Mesothelial cell of epicardium (in vitro differentiated cells): ENCODE measurements around the gene GLOD5. TPM values are rescaled to one million over a fixed set of nuclear protein-coding genes. Genes with fewer than 3 reads are reported as not detected.
"Not testable (repeated sequence)": the region's sequence is repeated elsewhere in the genome, so short reads cannot be mapped to it uniquely, and the experiment has no call there.

Source experiments
- DNase-seq, 2 experiments: peaks; one replicate each; pipeline ENCODE4 v3.0.0; 2021; ENCODE audit warnings: low spot score in 2 of 2; ENCODE audit not compliant: unreplicated experiment in 2 of 2
- H3K27ac Mint-ChIP-seq: 2 replicates; pipeline ENCODE4 v1.8.0; 2021; ENCODE audit warnings: mixed read lengths
- H3K27me3 Mint-ChIP-seq: 2 replicates; pipeline ENCODE4 v1.8.0; 2021; ENCODE audit warnings: low read depth, mixed read lengths
- H3K36me3 Mint-ChIP-seq: 2 replicates; pipeline ENCODE4 v1.8.0; 2021; ENCODE audit warnings: mixed read lengths
- H3K4me1 Mint-ChIP-seq: 2 replicates; pipeline ENCODE4 v1.8.0; 2021; ENCODE audit warnings: mixed read lengths
- H3K4me3 Mint-ChIP-seq: 2 replicates; pipeline ENCODE4 v1.8.0; 2021; ENCODE audit warnings: mild to moderate bottlenecking, moderate library complexity, mixed read lengths
- H3K9me3 Mint-ChIP-seq: 2 replicates; pipeline ENCODE4 v1.8.0; 2021; ENCODE audit warnings: mixed read lengths
- CTCF ChIP-seq: fragments of 200-600 bp; sonication (generic); IDR thresholded peaks from one replicate; pipeline ENCODE4 v1.5.0; 2021; ENCODE audit warnings: antibody characterized with exemption; ENCODE audit not compliant: unreplicated experiment
- total RNA-seq: library from RNA; stranded (reverse); gene quantifications from 3 replicates; pipeline ENCODE4 v1.2.1, GENCODE V29; 2021

Gene GLOD5
- total RNA-seq, 1 donor from 2014 or later, result not detected

DNA sequence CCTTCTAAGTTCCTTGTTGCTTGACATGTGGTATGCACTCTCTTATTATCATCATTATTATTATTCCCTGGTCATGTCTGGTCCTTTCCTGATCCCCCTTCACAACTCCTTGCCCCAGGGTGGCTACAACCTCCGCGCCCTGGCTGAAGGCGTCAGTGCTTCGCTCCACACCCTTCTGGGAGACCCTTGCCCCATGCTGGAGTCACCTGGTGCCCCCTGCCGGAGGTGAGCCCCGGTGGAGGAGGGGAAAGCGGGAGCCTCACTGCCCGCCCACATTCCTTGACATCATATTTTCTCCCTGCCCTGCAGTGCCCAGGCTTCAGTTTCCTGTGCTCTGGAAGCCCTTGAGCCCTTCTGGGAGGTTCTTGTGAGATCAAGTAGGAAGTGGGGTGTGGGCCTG is 53.7 kb downstream of the GLOD5 start:
- Mint-ChIP-seq H3K27me3 (no peaks in the 10 kb centered on the region), H3K4me3 (no peak overlapping the region), H3K9me3 (peaks cover 14% of the 10 kb centered on the region), H3K4me1 (no peaks in the 10 kb centered on the region), H3K27ac (no peak overlapping the region), H3K36me3 (peaks cover 15% of the 10 kb centered on the region)
- DNase-seq, result no peak
- TF ChIP-seq CTCF, result no peak

- Mint-ChIP-seq H3K9me3 (peaks cover 10% of the 10 kb centered on the region), H3K27me3 (no peaks in the 10 kb centered on the region), H3K4me1 (no peaks in the 10 kb centered on the region), H3K36me3 (peaks cover 12% of the 10 kb centered on the region), H3K4me3 (no peak overlapping the region), H3K27ac (no peak overlapping the region)
- DNase-seq, result no peak
- no peak for TF ChIP-seq CTCF
Measured at GRCh38 chrX:48816014-48816810, 54.7 kb downstream of the GLOD5 start.

- peaks cover 3% of the 10 kb centered on the region for H3K9me3 Mint-ChIP-seq
- no peaks in the 10 kb centered on the region for H3K27me3 Mint-ChIP-seq
- no peak for DNase-seq
- H3K27ac Mint-ChIP-seq, result no peak overlapping the region
- H3K4me3 Mint-ChIP-seq, result no peak overlapping the region
- peaks cover 10% of the 10 kb centered on the region for H3K36me3 Mint-ChIP-seq
- no peaks in the 10 kb centered on the region for H3K4me1 Mint-ChIP-seq
- no peak for TF ChIP-seq CTCF
Measured at GRCh38 chrX:48818098-48818497, 56.6 kb downstream of the GLOD5 start.

DNA sequence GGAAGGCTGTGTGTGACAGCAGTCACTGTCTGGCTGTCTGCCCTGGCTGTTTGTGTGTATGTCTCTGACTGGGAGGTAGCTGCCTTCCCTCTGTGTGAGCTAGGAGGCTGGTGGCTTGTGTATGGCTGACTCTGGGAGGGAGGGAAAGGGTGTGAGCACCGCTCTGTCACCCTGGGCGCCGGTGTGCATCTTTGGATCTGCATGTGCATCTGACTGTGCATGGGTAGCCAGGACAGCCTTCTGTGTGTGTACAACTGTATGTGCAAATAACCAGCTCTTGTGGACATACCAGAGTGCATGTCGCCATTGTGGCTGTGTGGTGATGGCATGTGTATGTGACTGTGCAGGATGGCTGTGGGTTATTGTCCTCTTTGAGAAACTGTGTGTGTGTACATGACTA is 57.3 kb downstream of the GLOD5 start:
- Mint-ChIP-seq H3K36me3 (peaks cover 5% of the 10 kb centered on the region), H3K4me3 (no peak overlapping the region), H3K27ac (no peak overlapping the region), H3K9me3 (no peaks in the 10 kb centered on the region), H3K27me3 (no peaks in the 10 kb centered on the region), H3K4me1 (no peaks in the 10 kb centered on the region)
- no peak for TF ChIP-seq CTCF
- no peak for DNase-seq

- H3K9me3 Mint-ChIP-seq, H3K36me3 Mint-ChIP-seq, H3K27ac Mint-ChIP-seq: not testable (repeated sequence)
Measured at GRCh38 chrX:48819394-48819793, 57.8 kb downstream of the GLOD5 start.

DNA sequence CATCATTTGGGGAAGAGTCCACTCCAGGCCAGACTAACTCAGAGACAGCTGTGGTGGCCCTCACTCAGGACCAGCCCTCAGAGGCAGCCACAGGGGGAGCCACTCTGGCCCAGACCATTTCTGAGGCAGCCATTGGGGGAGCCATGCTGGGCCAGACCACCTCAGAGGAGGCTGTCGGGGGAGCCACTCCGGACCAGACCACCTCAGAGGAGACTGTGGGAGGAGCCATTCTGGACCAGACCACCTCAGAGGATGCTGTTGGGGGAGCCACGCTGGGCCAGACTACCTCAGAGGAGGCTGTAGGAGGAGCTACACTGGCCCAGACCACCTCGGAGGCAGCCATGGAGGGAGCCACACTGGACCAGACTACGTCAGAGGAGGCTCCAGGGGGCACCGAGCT is 61.5 kb downstream of the GLOD5 start:
- no peak overlapping the region for H3K27ac Mint-ChIP-seq
- no peaks in the 10 kb centered on the region for H3K27me3 Mint-ChIP-seq
- no peak overlapping the region for H3K4me3 Mint-ChIP-seq
- H3K4me1 Mint-ChIP-seq, result no peaks in the 10 kb centered on the region
- peaks cover 4% of the 10 kb centered on the region for H3K9me3 Mint-ChIP-seq
- no peak for DNase-seq
- no peak for TF ChIP-seq CTCF
- H3K36me3 Mint-ChIP-seq, result peaks cover 24% of the 10 kb centered on the region

More at GRCh38 chrX:48819394-48819793, 57.8 kb downstream of the GLOD5 start:
- DNase-seq, H3K4me1 Mint-ChIP-seq, H3K4me3 Mint-ChIP-seq, H3K27me3 Mint-ChIP-seq: not testable (repeated sequence)

Other genes with a start within 250 kb of the GLOD5 start
- gene EBP, start 239.9 kb upstream of the GLOD5 start, total RNA-seq, result 48.9 to 52.2 TPM (median 50.2 TPM) in 3 replicates
- 13.9 to 15.4 TPM (median 15.3 TPM) in 3 replicates for gene TBC1D25, start 222.0 kb upstream of the GLOD5 start, total RNA-seq
- 208 to 215 TPM (median 209 TPM) in 3 replicates for gene RBM3, start 187.3 kb upstream of the GLOD5 start, total RNA-seq
- 85.8 to 98.6 TPM (median 88.8 TPM) in 3 replicates for gene WDR13, start 164.3 kb upstream of the GLOD5 start, total RNA-seq
- gene WAS, start 77.9 kb upstream of the GLOD5 start, total RNA-seq, result 1.4 to 2.2 TPM (median 1.5 TPM) in 3 replicates
- 5.3 to 6.3 TPM (median 5.4 TPM) in 3 replicates for gene SUV39H1, start 65.0 kb upstream of the GLOD5 start, total RNA-seq
- gene GATA1, start 24.8 kb downstream of the GLOD5 start, total RNA-seq, result not detected in 3 replicates
- gene HDAC6, start 40.3 kb downstream of the GLOD5 start, total RNA-seq, result 196 to 205 TPM (median 200 TPM) in 3 replicates
- 0.33 to 0.63 TPM (median 0.54 TPM) in 3 replicates for gene ERAS, start 64.8 kb downstream of the GLOD5 start, total RNA-seq
- 41.6 to 46.9 TPM (median 42.8 TPM) in 3 replicates for gene PCSK1N, start 73.9 kb downstream of the GLOD5 start, total RNA-seq
- 64.7 to 68.2 TPM (median 67.6 TPM) in 3 replicates for gene TIMM17B, start 136.0 kb downstream of the GLOD5 start, total RNA-seq
- gene PQBP1, start 136.2 kb downstream of the GLOD5 start, total RNA-seq, result 62.2 to 64.9 TPM (median 64.3 TPM) in 3 replicates
- 42.2 to 45.9 TPM (median 43.8 TPM) in 3 replicates for gene SLC35A2, start 149.9 kb downstream of the GLOD5 start, total RNA-seq
- gene PIM2, start 157.3 kb downstream of the GLOD5 start, total RNA-seq, result 9.3 to 10.3 TPM (median 9.7 TPM) in 3 replicates
- gene OTUD5, start 195.9 kb downstream of the GLOD5 start, total RNA-seq, result 64.4 to 66.0 TPM (median 64.5 TPM) in 3 replicates
- gene KCND1, start 210.1 kb downstream of the GLOD5 start, total RNA-seq, result 5.1 to 6.1 TPM (median 5.6 TPM) in 3 replicates
- gene GRIPAP1, start 240.5 kb downstream of the GLOD5 start, total RNA-seq, result 64.4 to 69.7 TPM (median 68.4 TPM) in 3 replicates